ENCODE measurements around the gene KIAA0930.

DNA sequence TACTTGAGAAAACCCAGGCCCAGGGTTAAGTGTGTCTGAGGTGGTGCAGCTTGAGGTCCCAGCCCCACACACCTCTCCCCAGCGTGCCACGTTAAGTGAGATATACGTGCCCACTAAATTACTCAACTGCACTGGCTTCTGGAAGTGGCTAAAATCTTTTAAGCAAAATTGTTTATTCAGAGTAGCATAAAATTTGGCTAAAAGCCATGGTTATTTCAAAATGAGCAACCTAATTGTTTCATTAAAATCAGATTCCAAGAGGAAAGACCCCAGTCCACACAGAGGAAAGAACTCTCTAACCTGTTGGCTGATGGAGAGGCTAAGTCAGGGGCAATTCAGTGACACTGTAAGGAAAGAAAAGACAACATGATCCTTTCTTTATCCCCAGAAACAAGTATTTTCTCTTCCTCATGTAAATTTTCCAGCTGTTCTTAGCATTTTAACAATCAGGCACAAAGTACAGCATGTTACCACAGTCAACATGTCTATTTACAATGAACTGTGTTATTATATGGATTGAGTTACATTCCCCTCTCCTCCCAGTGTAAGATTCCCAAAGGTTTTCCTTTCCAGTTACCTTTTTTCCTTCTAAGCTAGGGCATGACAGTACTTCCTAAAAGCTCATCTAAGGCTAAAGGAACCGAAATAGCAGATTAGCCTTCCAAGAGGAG, 50.4 kb downstream of the KIAA0930 start:
- TF ChIP-seq POLR2AphosphoS5 (IDR thresholded peaks at IDR 0.05; ENCODE audit: low read depth, low read length) = no peak
- TF ChIP-seq, protein P1, sequence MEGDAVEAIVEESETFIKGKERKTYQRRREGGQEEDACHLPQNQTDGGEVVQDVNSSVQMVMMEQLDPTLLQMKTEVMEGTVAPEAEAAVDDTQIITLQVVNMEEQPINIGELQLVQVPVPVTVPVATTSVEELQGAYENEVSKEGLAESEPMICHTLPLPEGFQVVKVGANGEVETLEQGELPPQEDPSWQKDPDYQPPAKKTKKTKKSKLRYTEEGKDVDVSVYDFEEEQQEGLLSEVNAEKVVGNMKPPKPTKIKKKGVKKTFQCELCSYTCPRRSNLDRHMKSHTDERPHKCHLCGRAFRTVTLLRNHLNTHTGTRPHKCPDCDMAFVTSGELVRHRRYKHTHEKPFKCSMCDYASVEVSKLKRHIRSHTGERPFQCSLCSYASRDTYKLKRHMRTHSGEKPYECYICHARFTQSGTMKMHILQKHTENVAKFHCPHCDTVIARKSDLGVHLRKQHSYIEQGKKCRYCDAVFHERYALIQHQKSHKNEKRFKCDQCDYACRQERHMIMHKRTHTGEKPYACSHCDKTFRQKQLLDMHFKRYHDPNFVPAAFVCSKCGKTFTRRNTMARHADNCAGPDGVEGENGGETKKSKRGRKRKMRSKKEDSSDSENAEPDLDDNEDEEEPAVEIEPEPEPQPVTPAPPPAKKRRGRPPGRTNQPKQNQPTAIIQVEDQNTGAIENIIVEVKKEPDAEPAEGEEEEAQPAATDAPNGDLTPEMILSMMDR (IDR thresholded peaks at IDR 0.05) = no peak
- TF ChIP-seq, protein P2, sequence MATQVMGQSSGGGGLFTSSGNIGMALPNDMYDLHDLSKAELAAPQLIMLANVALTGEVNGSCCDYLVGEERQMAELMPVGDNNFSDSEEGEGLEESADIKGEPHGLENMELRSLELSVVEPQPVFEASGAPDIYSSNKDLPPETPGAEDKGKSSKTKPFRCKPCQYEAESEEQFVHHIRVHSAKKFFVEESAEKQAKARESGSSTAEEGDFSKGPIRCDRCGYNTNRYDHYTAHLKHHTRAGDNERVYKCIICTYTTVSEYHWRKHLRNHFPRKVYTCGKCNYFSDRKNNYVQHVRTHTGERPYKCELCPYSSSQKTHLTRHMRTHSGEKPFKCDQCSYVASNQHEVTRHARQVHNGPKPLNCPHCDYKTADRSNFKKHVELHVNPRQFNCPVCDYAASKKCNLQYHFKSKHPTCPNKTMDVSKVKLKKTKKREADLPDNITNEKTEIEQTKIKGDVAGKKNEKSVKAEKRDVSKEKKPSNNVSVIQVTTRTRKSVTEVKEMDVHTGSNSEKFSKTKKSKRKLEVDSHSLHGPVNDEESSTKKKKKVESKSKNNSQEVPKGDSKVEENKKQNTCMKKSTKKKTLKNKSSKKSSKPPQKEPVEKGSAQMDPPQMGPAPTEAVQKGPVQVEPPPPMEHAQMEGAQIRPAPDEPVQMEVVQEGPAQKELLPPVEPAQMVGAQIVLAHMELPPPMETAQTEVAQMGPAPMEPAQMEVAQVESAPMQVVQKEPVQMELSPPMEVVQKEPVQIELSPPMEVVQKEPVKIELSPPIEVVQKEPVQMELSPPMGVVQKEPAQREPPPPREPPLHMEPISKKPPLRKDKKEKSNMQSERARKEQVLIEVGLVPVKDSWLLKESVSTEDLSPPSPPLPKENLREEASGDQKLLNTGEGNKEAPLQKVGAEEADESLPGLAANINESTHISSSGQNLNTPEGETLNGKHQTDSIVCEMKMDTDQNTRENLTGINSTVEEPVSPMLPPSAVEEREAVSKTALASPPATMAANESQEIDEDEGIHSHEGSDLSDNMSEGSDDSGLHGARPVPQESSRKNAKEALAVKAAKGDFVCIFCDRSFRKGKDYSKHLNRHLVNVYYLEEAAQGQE (IDR thresholded peaks at IDR 0.05; ENCODE audit: low read depth, low read length) = no peak
- TF ChIP-seq RAD21 (IDR thresholded peaks at IDR 0.05; ENCODE audit: low read length) = no peak
- no peak for TF ChIP-seq NRF1 (IDR thresholded peaks at IDR 0.05; ENCODE audit: low read depth, low read length)
- TF ChIP-seq TAF1 (IDR thresholded peaks at IDR 0.05; ENCODE audit: borderline replicate concordance, low read depth, low read length) = no peak
- TF ChIP-seq RFX5 (IDR thresholded peaks at IDR 0.05; ENCODE audit: low read length) = no peak
- TF ChIP-seq, protein P3, sequence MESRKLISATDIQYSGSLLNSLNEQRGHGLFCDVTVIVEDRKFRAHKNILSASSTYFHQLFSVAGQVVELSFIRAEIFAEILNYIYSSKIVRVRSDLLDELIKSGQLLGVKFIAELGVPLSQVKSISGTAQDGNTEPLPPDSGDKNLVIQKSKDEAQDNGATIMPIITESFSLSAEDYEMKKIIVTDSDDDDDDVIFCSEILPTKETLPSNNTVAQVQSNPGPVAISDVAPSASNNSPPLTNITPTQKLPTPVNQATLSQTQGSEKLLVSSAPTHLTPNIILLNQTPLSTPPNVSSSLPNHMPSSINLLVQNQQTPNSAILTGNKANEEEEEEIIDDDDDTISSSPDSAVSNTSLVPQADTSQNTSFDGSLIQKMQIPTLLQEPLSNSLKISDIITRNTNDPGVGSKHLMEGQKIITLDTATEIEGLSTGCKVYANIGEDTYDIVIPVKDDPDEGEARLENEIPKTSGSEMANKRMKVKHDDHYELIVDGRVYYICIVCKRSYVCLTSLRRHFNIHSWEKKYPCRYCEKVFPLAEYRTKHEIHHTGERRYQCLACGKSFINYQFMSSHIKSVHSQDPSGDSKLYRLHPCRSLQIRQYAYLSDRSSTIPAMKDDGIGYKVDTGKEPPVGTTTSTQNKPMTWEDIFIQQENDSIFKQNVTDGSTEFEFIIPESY (IDR thresholded peaks at IDR 0.05; ENCODE audit: borderline replicate concordance, low read depth) = no peak
- no peak for TF ChIP-seq SIN3A (IDR thresholded peaks at IDR 0.05; ENCODE audit: borderline replicate concordance, low read depth, low read length)
- TF ChIP-seq YY1 (IDR thresholded peaks at IDR 0.05; ENCODE audit: low read depth) = no peak
- no peak for TF ChIP-seq GABPA (IDR thresholded peaks at IDR 0.05; ENCODE audit: low read depth)
- no peak for TF ChIP-seq CHD2 (IDR thresholded peaks at IDR 0.05; ENCODE audit: low read length, partially characterized antibody)
- no peak for TF ChIP-seq FOXM1 (IDR thresholded peaks at IDR 0.05; ENCODE audit: low read depth)
- no peak for TF ChIP-seq RCOR1 (IDR thresholded peaks at IDR 0.05; ENCODE audit: low read length)
